K562 (cell line): ENCODE results near the gene SAMM50.

Experiments
- BMI1 ChIP-seq: fragments of 150-350 bp; IDR thresholded peaks from 2 replicates; pipeline ENCODE4 v1.6.1; 2014; ENCODE audit warnings: low read length
- CBX5 ChIP-seq: IDR thresholded peaks from 2 replicates; pipeline ENCODE4 v1.6.1; 2014; ENCODE audit warnings: low read depth, borderline replicate concordance
- CHD1 ChIP-seq: fragments of 200-600 bp; sonication (generic); IDR thresholded peaks from one replicate; pipeline ENCODE4 v1.6.1; 2012; ENCODE audit warnings: mild to moderate bottlenecking, moderate library complexity, low read length, inconsistent platforms
- FOXK2 ChIP-seq, 2 experiments: fragments of 450-650 bp; IDR thresholded peaks in 1 of 2; conservative IDR thresholded peaks in 1 of 2; 2 replicates each; pipeline ENCODE4 v1.6.1; 2016; ENCODE audit warnings: low read depth in 2 of 2, mild to moderate bottlenecking in 1 of 2
- IRF2 ChIP-seq: sonication (generic); formaldehyde crosslinking; IDR thresholded peaks from 2 replicates; pipeline ENCODE4 v1.8.1; 2022; ENCODE audit warnings: mild to moderate bottlenecking, missing genetic modification reagents
- POLR2AphosphoS5 ChIP-seq: IDR thresholded peaks from 2 replicates; pipeline ENCODE4 v1.6.1; 2011; ENCODE audit warnings: mild to moderate bottlenecking, low read depth, low read length, moderate library complexity; ENCODE audit not compliant: control insufficient read depth, insufficient read depth
- SUPT5H ChIP-seq: fragments of 450-650 bp; IDR thresholded peaks from 2 replicates; pipeline ENCODE4 v1.6.1; 2016
- TRIM25 ChIP-seq: fragments of 450-650 bp; IDR thresholded peaks from 2 replicates; pipeline ENCODE4 v1.7.0; 2016; ENCODE audit warnings: borderline replicate concordance

DNA sequence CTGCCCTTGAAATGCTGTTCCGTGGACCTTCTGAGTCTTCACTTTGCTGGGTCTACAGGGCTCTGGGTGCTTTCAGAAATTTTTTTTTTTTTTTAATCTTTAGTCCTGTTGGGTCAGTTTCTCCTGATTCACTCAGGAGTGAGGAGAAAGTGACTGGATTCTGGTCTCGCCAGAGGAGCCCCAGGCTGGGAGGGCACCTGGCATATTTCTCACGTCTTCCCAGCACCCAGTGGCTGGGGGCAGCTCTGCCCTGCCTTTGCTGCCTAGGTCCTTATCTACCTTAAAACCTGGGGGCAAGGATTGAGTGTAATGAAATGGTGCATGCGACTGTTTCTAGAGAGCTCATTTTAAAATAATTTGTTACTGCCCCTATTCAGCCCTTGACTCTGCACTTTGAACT, 23.3 kb downstream of the SAMM50 start:
- TF ChIP-seq BMI1 (no peak), FOXK2 (conservative IDR thresholded peaks at IDR 0.05 in 1 of 2, IDR thresholded peaks at IDR 0.05 in 1 of 2; ENCODE audit: low read depth in 2 of 2) (no peak), CHD1 (no peak), IRF2 (CRISPR knock-in tag) (no peak), CBX5 (no peak), TRIM25 (no peak), POLR2AphosphoS5 (no peak), SUPT5H (no peak)
